Myometrial cell (primary cell): ENCODE measurements around the gene VASN. TPM values are rescaled to one million over a fixed set of nuclear protein-coding genes. Genes with fewer than 3 reads are reported as not detected.

Experiments
- total RNA-seq: library from RNA; depleted of rRNA; stranded (reverse); fragments of >200 nt; gene quantifications from 2 replicates; pipeline ENCODE4 v1.2.3, GENCODE V29; 2015

The VASN gene
- total RNA-seq: 108 and 121 TPM in 2 replicates

DNA sequence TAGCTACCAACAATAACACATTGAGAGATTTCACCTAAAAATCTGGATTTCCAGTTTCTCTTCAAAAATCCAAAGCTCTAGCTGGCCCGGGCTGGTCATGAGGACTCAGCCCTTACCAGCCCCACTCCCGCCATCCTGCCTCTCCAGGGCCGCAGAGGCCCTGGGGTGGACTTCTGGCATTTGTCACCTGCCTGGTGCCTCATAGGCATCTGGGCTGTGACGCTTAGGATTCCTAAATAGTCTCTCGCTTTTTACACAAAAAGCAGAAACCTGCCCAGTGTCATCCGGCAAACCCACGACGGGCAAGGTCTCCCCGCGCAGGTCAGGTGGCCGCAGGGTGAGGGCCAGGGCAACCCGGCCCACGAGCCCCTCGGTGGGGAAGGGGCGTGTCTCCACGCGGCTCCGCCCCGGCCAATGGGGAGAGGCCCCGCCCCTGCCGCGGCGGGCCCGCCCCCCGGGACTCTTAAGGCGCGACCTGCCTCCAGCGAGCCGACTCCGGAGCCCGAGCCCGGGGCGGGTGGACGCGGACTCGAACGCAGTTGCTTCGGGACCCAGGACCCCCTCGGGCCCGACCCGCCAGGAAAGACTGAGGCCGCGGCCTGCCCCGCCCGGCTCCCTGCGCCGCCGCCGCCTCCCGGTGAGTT is at the start of gene VASN:
Gene VASN, plus strand, starts transcription at position 492 of the 644 bp plus-strand sequence. CDS start 9,030 bp downstream, outside the sequence.

DNA sequence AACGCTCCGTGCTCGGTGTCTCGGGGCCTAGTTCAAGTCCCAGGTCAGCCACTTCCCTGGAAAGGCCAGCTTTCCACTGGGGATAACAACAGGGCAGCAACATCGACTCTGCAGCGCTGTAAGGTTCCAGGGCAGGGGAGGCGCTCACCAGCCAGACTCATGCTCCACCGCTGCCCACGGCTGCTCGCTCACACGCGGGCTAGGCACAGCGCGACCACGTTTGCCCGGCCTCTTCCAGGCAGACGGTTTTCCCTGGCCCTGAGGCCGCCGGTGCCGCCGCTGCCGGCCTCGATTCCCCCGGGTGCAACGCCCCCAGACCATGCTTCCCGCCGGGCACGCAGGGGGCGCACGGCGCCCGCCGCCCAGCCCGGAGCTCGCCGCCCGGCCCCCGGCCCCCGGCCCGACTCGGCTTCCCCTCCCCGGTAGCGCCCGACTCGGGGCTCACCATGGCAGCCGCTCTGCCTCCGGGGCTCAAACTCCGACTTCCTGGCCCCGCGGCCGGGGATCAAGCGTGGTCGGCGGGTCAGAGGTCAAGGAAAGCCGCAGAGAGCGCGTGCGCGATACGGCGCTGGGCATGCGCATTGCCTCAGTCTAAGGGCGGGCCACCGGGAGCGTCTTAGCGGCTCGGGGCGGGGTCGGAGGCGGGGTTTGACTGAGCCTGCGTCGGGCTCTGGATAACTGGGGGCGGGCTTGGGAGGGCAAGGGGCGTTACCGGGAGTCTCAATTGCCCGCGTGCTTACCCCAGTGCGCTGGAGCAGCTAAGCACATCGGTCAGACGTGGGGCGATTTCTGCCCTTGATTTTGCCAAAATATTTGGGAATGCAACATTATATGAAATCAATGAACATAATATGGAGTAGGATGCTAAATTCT is 20.6 kb upstream of the VASN start, which contains the start of gene PAM16:
Gene PAM16, minus strand, starts transcription at position 535 of the 873 bp plus-strand sequence. Its CDS starts 87 bp downstream, at position 448.

DNA sequence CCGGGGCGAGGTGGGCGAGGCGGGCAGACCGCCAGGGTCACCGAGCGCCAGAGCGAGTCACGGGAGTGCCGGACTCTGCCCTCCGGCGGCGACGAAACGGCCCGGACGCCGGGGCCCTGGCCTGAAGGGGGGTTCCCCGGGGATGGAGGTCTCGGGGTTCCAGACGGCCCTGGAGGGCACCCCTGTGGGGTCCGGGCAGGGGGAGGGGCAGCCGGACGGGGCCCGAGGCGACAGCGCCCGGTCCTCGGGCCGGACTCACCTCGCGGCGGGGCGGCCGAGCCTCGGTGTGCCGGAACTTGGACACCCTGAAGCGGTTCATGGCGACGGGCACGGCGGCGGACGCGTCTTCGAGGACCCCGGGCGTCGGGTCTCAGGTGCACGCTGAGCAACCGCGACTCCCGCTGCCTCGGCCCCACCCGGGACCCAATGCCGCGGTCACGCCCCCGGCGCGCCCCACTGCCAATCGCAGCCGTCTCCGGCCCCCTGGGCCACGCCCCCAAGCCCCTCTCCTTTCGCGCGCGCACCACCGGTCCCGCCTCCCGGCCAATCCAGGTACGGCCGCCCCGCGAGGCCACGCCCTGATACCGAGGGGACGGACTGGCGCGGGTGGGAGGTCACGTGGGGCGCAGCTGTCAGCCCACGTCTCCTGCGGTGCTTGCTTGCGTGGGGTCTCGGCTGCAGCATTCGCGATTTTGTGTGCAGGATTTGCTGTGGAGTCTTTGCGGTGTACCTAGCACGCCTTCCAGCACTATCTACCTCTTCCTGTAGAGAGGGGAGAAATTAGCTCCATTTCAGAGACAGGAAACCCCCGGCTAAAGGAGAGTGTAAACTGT is 44.8 kb downstream of the VASN start, which contains the start of gene CORO7:
Gene CORO7, minus strand, starts transcription at position 397 of the 833 bp plus-strand sequence. Its CDS starts 78 bp downstream, at position 319.

DNA sequence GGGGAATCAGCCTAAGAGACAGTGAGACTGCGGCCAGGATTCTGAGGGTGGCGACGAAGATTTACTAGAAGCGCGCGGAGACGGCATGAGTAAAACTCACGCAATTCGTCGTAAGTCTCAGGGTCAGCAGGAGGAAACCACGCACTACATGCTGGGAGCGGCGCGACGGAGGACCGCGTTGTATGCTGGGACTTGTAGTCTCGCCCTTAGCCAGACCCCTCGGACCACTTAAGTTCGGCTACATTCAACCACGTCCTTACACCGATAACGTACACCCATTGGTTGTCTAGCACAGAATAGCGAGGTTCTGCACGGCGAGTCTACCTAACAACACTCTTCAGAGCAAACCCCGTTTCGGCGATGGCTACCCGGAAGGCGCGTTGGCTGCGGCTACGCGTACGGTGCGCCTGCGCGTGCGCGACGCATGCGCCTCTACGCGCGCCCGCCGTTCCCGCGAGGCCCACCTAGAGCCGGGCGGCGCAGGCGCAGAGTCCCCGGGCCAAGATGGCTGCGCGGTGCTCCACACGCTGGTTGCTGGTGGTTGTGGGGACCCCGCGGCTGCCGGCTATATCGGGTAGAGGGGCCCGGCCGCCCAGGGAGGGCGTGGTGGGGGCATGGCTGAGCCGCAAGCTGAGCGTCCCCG is 53.9 kb downstream of the VASN start, which contains the start of gene DNAJA3:
Gene DNAJA3, plus strand, starts transcription at position 491 of the 643 bp plus-strand sequence. Its CDS starts 14 bp downstream, at position 505.

Other genes starting within 250 kb of the VASN start
- gene SRL, start 129.8 kb upstream of the VASN start, total RNA-seq: 0.29 and 0.89 TPM in 2 replicates
- gene TFAP4, start 98.8 kb upstream of the VASN start, total RNA-seq: 5.8 and 7.8 TPM in 2 replicates
- gene GLIS2, start 55.8 kb upstream of the VASN start, total RNA-seq: 6.7 and 6.9 TPM in 2 replicates
- gene PAM16, start 20.5 kb upstream of the VASN start, total RNA-seq: 29.1 and 32.4 TPM in 2 replicates
- gene CORO7, start 44.7 kb downstream of the VASN start, total RNA-seq: 13.3 and 14.1 TPM in 2 replicates
- 44.1 and 49.4 TPM in 2 replicates for gene DNAJA3, start 54.0 kb downstream of the VASN start, total RNA-seq
- gene NMRAL1, start 102.8 kb downstream of the VASN start, total RNA-seq: 78.9 and 86.2 TPM in 2 replicates
- 58.8 and 79.6 TPM in 2 replicates for gene HMOX2, start 104.5 kb downstream of the VASN start, total RNA-seq
- 6.6 and 10.1 TPM in 2 replicates for gene CDIP1, start 166.9 kb downstream of the VASN start, total RNA-seq
- not detected in 2 replicates for gene C16orf96, start 184.5 kb downstream of the VASN start, total RNA-seq
- gene UBALD1, start 243.0 kb downstream of the VASN start, total RNA-seq: 2.3 and 6.0 TPM in 2 replicates